Measurements from ENCODE around the gene CANT1. TPM values are rescaled to one million over a fixed set of nuclear protein-coding genes. Genes with fewer than 3 reads are reported as not detected.

Gene CANT1
- total and polyA plus RNA-seq, 2 of the 13 experiments (the other 11 are each of a cell fraction or from before 2014, with no cell fraction given): 34.1 to 42.1 TPM

- TF ChIP-seq ZNF687 (CRISPR knock-in tag; IDR thresholded peaks at IDR 0.05): peak; percentile 87
- TF ChIP-seq RNF2 (conservative IDR thresholded peaks at IDR 0.05; ENCODE audit: low read depth): peak; percentile 22; the same call in 1 of the 2 replicates
- TF ChIP-seq SRSF1 (optimal IDR thresholded peaks at IDR 0.05; ENCODE audit: low read depth, low read length): peak; percentile 83
- TF ChIP-seq SALL2 (CRISPR knock-in tag; IDR thresholded peaks at IDR 0.05): no peak
- no peak for TF ChIP-seq SMAD9 (CRISPR knock-in tag; IDR thresholded peaks at IDR 0.05)
- 0 out of 2 replicates have a peak, but pooled peaks have one; percentile 18 for TF ChIP-seq KDM5A (IDR thresholded peaks at IDR 0.05; ENCODE audit: borderline replicate concordance, low read length)
- TF ChIP-seq ZNF451 (CRISPR knock-in tag; IDR thresholded peaks at IDR 0.05): no peak
- TF ChIP-seq, protein P1, sequence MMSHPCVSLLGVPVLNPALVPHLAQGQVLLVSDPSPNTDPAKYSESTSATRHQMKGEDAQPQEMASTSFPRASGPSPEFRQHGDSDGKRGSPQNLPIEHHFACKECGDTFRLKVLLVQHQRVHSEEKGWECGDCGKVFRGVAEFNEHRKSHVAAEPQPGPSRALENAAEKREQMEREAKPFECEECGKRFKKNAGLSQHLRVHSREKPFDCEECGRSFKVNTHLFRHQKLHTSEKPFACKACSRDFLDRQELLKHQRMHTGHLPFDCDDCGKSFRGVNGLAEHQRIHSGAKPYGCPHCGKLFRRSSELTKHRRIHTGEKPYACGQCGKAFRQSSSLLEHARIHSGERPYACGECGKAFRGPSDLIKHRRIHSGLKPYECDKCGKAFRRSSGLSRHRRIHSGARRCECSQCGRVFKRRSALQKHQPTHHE (CRISPR knock-in tag; IDR thresholded peaks at IDR 0.05; ENCODE audit: borderline replicate concordance): 0 out of 2 replicates have a peak, but pooled peaks have one; percentile 34
- no peak for TF ChIP-seq ZFAT (CRISPR knock-in tag; conservative IDR thresholded peaks at IDR 0.05)
- TF ChIP-seq FUBP1 (CRISPR knock-in tag; IDR thresholded peaks at IDR 0.05; ENCODE audit: borderline replicate concordance): no peak
- TF ChIP-seq ZBTB25 (CRISPR knock-in tag; IDR thresholded peaks at IDR 0.05): peak; percentile 52; the same call in 1 of the 2 replicates
- peak; percentile 85; the same call in 1 of the 2 replicates for TF ChIP-seq ZNF230 (CRISPR knock-in tag; IDR thresholded peaks at IDR 0.05)
- no peak for TF ChIP-seq RARG (CRISPR knock-in tag; IDR thresholded peaks at IDR 0.05; ENCODE audit: low read depth)
- no peak; the same call in 1 of the 2 replicates for TF ChIP-seq HOXD1 (CRISPR knock-in tag; IDR thresholded peaks at IDR 0.05)
- TF ChIP-seq GABPB1 (CRISPR knock-in tag; IDR thresholded peaks at IDR 0.05): peak; percentile 41
- TF ChIP-seq SRSF4 (IDR thresholded peaks at IDR 0.05; ENCODE audit: low read depth, low read length, poor library complexity, severe bottlenecking): no peak
- TF ChIP-seq ELF3 (CRISPR knock-in tag; IDR thresholded peaks at IDR 0.05): peak; percentile 82
- peak; percentile 17; the same call in 1 of the 2 replicates for TF ChIP-seq THAP8 (CRISPR knock-in tag; IDR thresholded peaks at IDR 0.05; ENCODE audit: borderline replicate concordance)
- TF ChIP-seq ZNF501 (CRISPR knock-in tag; IDR thresholded peaks at IDR 0.05): peak; percentile 82
- no peak for TF ChIP-seq SOX6 (IDR thresholded peaks at IDR 0.05)
- TF ChIP-seq SOX6 (CRISPR knock-in tag; IDR thresholded peaks at IDR 0.05): peak; percentile 62
These were observed 17.8 kb upstream of the CANT1 start (continued) for GRCh38 chr17:79027274-79027924.
